Measurements from ENCODE around the gene ADGRV1.

GRCh38 chr5:91031402-91031752 is 472.8 kb downstream of the ADGRV1 start:
- no peak for TF ChIP-seq MXI1 (conservative IDR thresholded peaks at IDR 0.05; ENCODE audit: poor library complexity, severe bottlenecking)
- TF ChIP-seq CTCF (IDR thresholded peaks at IDR 0.05; ENCODE audit: poor library complexity, severe bottlenecking), result no peak
- TF ChIP-seq EP300 (conservative IDR thresholded peaks at IDR 0.05; ENCODE audit: poor library complexity, severe bottlenecking), result no peak
- no peak for TF ChIP-seq EZH2 (IDR thresholded peaks at IDR 0.05; ENCODE audit: borderline replicate concordance, insufficient read depth, low read length, poor library complexity, severe bottlenecking)

Measured in neural cell (in vitro differentiated cells).